HG03060 (cell line): ENCODE data around the gene SDCBP2.

ENCODE experiments used
- ATAC-seq: cut with Tn5 transposase; IDR thresholded peaks from one replicate; pipeline ENCODE4 v1.9.1; 2021; ENCODE audit warnings: low read depth, moderate number of reproducible peaks; ENCODE audit not compliant: unreplicated experiment

Gene SDCBP2

GRCh38 chr20:1298888-1299511 is 29.9 kb downstream of the SDCBP2 start:
- no peak for ATAC-seq

GRCh38 chr20:1298166-1298565 is 30.8 kb downstream of the SDCBP2 start:
- ATAC-seq = no peak

- ATAC-seq = no peak
These were observed 31.5 kb downstream of the SDCBP2 start for GRCh38 chr20:1297486-1297885.

GRCh38 chr20:1296922-1297321 is 32.0 kb downstream of the SDCBP2 start:
- ATAC-seq = no peak

- ATAC-seq = no peak
These were observed 32.8 kb downstream of the SDCBP2 start for GRCh38 chr20:1296117-1296610.

- no peak for ATAC-seq
These were observed 33.5 kb downstream of the SDCBP2 start for GRCh38 chr20:1295276-1295930.

GRCh38 chr20:1294497-1294896 is 34.4 kb downstream of the SDCBP2 start:
- ATAC-seq = no peak

GRCh38 chr20:1293641-1294379 is 35.1 kb downstream of the SDCBP2 start:
- no peak for ATAC-seq

GRCh38 chr20:1292620-1293019 is 36.3 kb downstream of the SDCBP2 start:
- ATAC-seq = no peak

- no peak for ATAC-seq
These were observed 37.7 kb downstream of the SDCBP2 start for GRCh38 chr20:1291191-1291741.

- no peak for ATAC-seq
These were observed 41.0 kb downstream of the SDCBP2 start for GRCh38 chr20:1287787-1288569.

GRCh38 chr20:1287306-1287705 is 41.6 kb downstream of the SDCBP2 start:
- no peak for ATAC-seq

- no peak for ATAC-seq
These were observed 42.5 kb downstream of the SDCBP2 start for GRCh38 chr20:1286267-1287024.

GRCh38 chr20:1283522-1284510 is 45.1 kb downstream of the SDCBP2 start:
- no peak for ATAC-seq

GRCh38 chr20:1282966-1283365 is 46.0 kb downstream of the SDCBP2 start:
- no peak for ATAC-seq

- ATAC-seq = no peak
These were observed 47.5 kb downstream of the SDCBP2 start for GRCh38 chr20:1281279-1282057.

- ATAC-seq = no peak
These were observed 48.5 kb downstream of the SDCBP2 start for GRCh38 chr20:1280195-1281102.
